ENCODE measurements around the gene SDCCAG8.

Gene SDCCAG8

DNA sequence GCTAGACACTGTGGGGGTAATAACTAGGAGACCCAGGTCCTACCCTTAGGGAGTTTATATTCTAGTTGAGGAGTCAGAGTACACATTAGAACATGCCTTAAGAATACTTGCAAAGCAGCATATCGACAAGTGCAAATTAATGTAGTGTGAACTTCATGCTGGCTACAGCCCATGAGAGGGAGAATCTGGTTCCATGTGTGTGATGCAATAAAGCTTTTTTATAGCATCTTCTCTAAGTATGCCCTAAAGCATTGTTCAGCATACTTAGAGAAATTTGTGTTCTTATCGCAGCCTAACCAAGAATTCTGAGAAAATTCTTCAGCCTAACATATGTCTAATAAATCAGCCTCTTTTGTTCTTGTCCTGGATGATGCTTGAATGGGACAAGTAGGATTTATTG is 95.5 kb downstream of the SDCCAG8 start:
- TF ChIP-seq CTCF (IDR thresholded peaks at IDR 0.05; ENCODE audit: borderline replicate concordance, control extremely low read depth, extremely low read depth, insufficient read depth, missing control alignments): no peak
- no peak for DNase-seq (ENCODE audit: low spot score)
- in situ Hi-C loops (cut with MboI; ENCODE audit: low sequenced_read_pairs, unreplicated experiment): no loop called here

DNA sequence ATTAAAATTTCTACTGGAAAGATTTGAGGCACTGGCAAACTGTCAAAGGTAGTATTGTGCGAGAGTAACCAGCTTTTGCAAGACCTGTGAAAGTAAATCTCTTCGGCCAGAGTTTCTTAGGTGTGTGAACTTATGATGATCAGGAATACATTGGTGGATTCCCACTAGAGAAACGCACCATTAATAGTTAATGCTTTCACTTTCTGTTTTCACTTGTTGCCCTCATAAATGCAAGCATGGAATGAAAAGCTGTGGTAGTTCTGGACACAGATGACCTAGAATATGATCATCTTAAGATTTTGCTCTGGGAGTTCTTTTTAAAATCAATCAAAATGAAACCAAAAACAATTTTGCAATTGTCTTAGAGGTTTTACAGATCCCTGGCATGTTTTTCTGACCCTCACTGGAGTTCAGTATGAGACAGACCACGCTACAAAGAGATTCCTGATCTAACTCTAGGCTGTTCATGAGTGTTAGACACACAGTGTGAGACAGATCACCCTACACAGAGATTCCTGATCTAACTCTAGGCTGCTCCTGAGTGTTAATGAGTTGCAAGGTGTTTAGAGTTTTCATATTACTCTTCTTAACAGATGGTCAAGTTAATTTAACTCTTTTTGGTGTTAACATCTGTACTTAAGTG is 98.8 kb downstream of the SDCCAG8 start:
- peak; percentile 25 for DNase-seq (ENCODE audit: low spot score)
- in situ Hi-C loops (cut with MboI; ENCODE audit: low sequenced_read_pairs, unreplicated experiment): no loop called here
- no peak for TF ChIP-seq CTCF (IDR thresholded peaks at IDR 0.05; ENCODE audit: borderline replicate concordance, control extremely low read depth, extremely low read depth, insufficient read depth, missing control alignments)

GRCh38 chr1:243363832-243364231 is 108.0 kb downstream of the SDCCAG8 start:
- no peak for DNase-seq (ENCODE audit: low spot score)

GRCh38 chr1:243364330-243364729 is 108.5 kb downstream of the SDCCAG8 start:
- in situ Hi-C loops (cut with MboI; ENCODE audit: low sequenced_read_pairs, unreplicated experiment): no loop called here
- TF ChIP-seq CTCF (IDR thresholded peaks at IDR 0.05; ENCODE audit: borderline replicate concordance, control extremely low read depth, extremely low read depth, insufficient read depth, missing control alignments): no peak

More at GRCh38 chr1:243363832-243364231, 108.0 kb downstream of the SDCCAG8 start:
- no peak for TF ChIP-seq CTCF (IDR thresholded peaks at IDR 0.05; ENCODE audit: borderline replicate concordance, control extremely low read depth, extremely low read depth, insufficient read depth, missing control alignments)
- in situ Hi-C loops (cut with MboI; ENCODE audit: low sequenced_read_pairs, unreplicated experiment): no loop called here

DNA sequence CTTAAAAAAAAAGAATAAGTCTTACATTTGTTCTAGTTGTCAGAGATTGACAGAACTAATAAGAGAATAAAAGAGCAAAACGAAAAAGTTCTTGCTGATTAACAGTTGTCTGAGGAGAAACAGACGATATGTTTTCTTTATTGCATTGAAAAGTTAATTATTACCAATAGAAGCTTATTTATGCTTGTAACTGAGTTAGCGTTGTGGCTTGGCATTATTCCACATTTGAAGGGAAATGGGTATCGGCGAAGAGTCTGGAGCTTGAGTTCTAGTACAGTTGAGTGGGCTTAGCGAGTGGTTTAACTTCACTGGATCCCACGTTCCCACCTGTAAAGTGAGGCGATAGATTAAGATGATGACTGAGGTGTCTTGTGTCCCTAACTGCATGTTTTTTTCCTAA is 109.0 kb downstream of the SDCCAG8 start:
- in situ Hi-C loops (cut with MboI; ENCODE audit: low sequenced_read_pairs, unreplicated experiment): no loop called here
- TF ChIP-seq CTCF (IDR thresholded peaks at IDR 0.05; ENCODE audit: borderline replicate concordance, control extremely low read depth, extremely low read depth, insufficient read depth, missing control alignments): no peak
- no peak for DNase-seq (ENCODE audit: low spot score)

More at GRCh38 chr1:243364330-243364729, 108.5 kb downstream of the SDCCAG8 start:
- no peak for DNase-seq (ENCODE audit: low spot score)

DNA sequence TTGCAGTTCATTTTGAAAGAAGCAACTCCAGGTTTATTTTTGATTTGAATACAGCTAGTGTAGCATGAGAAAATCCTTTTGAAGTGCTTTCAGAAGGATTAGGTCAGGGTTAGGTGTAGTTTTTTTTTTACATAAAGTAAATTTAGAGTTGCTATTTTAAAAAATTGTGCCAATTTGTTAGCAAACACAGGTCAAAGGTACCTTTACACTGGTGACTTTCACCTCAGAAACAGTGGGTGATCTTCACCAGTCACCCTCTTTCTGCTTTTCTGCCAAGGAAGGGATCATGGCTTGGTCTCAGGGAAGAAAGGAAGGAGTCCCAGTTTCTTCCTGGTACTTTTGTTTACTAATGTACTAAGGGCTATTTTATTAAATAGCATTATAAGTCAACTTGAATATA is 111.5 kb downstream of the SDCCAG8 start:
- no peak for TF ChIP-seq CTCF (IDR thresholded peaks at IDR 0.05; ENCODE audit: borderline replicate concordance, control extremely low read depth, extremely low read depth, insufficient read depth, missing control alignments)
- in situ Hi-C loops (cut with MboI; ENCODE audit: low sequenced_read_pairs, unreplicated experiment): no loop called here
- DNase-seq (ENCODE audit: low spot score): no peak

All from GM13976 (cell line).